Measurements from ENCODE around the gene WNT7B.

- no peak for TF ChIP-seq GATA3 (IDR thresholded peaks at IDR 0.05; ENCODE audit: low read depth, low read length)
- no peak for TF ChIP-seq GATA2 (IDR thresholded peaks at IDR 0.05; ENCODE audit: low read depth, low read length)
These were observed at the start of gene WNT7B for GRCh38 chr22:45977003-45977411.

All from SH-SY5Y (cell line).